Measurements from ENCODE around the gene ZNF160.

The ZNF160 gene

DNA sequence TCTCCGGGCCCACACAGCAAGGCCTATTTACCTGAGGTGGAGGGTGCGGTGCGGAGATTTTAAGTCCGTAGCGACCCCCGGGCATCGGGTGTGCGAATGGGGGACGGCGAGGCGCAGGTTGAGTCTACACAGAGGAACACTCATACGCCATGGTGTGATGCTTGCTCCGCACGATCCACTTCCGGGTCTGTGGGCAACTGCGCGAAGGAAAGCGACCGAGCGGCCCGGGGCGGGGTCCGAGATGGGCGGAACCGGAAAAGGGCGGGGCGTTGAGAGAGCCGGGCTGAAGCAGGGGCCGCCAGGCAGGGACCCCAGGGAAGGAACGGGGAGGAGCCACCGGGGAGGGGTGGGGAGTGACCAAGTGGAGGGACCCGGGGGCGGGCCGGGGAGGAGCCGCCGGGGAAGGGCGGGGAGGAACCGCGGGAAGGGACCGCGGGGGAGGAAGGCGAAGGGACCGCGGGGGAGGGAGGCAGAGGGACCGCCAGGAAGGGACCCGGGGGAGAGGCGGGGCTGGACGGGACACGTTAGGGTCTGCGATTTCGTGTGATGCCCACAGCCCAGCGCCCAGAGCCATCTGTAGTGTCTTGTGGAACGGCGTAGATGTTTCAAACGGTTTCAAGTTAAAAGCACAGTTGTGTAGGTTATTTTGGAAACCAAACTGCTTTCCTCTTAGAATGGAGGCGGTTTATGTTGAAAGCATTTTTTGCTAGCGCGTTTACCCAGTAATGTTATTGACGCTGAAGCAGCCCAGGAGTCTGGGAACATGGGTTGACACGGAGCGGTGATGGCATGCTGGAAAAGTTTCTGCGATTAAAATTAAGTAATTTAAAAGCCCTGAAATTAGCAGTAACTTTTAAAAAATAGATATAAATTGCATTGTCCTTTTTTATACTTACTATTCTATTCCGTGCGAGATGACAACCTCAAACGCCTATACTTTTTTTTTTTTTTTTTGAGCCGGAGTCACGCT, at the start of gene ZNF160:
Gene ZNF160 (minus strand): TSS at position 189 of the 970 bp plus-strand sequence. CDS start 17,146 bp downstream, outside the sequence.
- Histone ChIP-seq H3K36me3 (replicated peaks) (peaks cover 11% of the 10 kb centered on the region), H3K4me3 (ENCODE audit: low read depth, low read length) (peak within 1 kb of the TSS; percentile 93), H3K27ac (peak within 1 kb of the TSS; percentile 92), H3K27me3 (replicated peaks) (no peaks in the 10 kb centered on the region)
- in situ Hi-C loops (cut with HindIII; ENCODE audit: low pct_ligation_motif_present, low sequenced_read_pairs): no loop called here
- peak; percentile 95 for DNase-seq
- TF ChIP-seq CTCF (IDR thresholded peaks at IDR 0.05; ENCODE audit: low read depth, low read length, missing control alignments): no peak

DNA sequence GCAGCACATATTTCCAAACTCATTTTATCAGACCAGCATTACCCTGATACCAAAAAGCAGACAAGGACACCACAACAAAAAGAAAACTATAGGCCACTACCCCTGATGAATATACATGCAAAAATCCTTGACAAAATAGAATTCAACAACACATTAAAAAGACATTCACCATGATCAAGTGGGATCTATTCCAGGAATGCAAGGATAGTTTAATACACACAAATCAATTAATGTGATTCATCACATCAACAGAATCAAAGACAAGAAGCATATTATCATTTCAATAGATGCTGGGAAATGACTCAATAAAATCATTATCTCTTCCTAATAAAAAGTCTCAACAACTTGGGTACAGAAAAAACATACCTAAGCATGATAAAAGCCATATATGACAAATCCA, 44.4 kb upstream of the ZNF160 start:
- DNase-seq: no peak
- TF ChIP-seq CTCF (IDR thresholded peaks at IDR 0.05; ENCODE audit: low read depth, low read length, missing control alignments): no peak
- Histone ChIP-seq H3K4me3 (ENCODE audit: low read depth, low read length) (no peak overlapping the region), H3K27ac (no peak overlapping the region), H3K36me3 (replicated peaks) (peaks cover 67% of the 10 kb centered on the region), H3K27me3 (replicated peaks) (no peaks in the 10 kb centered on the region)
- in situ Hi-C loops (cut with HindIII; ENCODE audit: low pct_ligation_motif_present, low sequenced_read_pairs): no loop called here

DNA sequence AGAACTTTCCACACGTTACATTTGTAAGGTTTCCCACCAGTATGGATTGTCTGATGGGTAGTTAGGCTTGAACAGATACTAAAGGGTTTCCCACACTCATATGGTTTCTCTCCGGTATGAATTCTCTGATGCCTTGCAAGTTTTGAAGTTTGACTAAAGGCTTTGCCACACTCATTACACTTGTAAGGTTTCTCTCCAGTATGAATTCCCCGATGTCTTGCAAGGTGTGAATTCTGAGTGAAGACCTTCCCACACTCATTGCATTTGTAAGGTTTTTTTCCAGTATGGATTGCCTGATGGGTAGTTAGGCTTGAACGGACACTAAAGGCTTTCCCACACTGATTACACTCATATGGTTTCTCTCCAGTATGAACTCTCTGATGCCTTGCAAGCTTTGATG, 37.1 kb upstream of the ZNF160 start:
- no peak overlapping the region for H3K27ac ChIP-seq
- no peaks in the 10 kb centered on the region for H3K27me3 ChIP-seq (replicated peaks)
- no peak overlapping the region for H3K4me3 ChIP-seq (ENCODE audit: low read depth, low read length)
- DNase-seq: no peak
- in situ Hi-C loops (cut with HindIII; ENCODE audit: low pct_ligation_motif_present, low sequenced_read_pairs): no loop called here
- TF ChIP-seq CTCF (IDR thresholded peaks at IDR 0.05; ENCODE audit: low read depth, low read length, missing control alignments): no peak
- H3K36me3 ChIP-seq (replicated peaks): peaks cover 39% of the 10 kb centered on the region

GRCh38 chr19:53136432-53136831, 33.2 kb upstream of the ZNF160 start:
- in situ Hi-C loops (cut with HindIII; ENCODE audit: low pct_ligation_motif_present, low sequenced_read_pairs): no loop called here
- Histone ChIP-seq H3K4me3 (ENCODE audit: low read depth, low read length) (no peak overlapping the region), H3K27me3 (replicated peaks) (no peaks in the 10 kb centered on the region), H3K27ac (no peak overlapping the region), H3K36me3 (replicated peaks) (peaks cover 9% of the 10 kb centered on the region)
- DNase-seq: no peak
- no peak for TF ChIP-seq CTCF (IDR thresholded peaks at IDR 0.05; ENCODE audit: low read depth, low read length, missing control alignments)

GRCh38 chr19:53132141-53132991, 29.1 kb upstream of the ZNF160 start, which contains the start of gene ZNF415:
Gene ZNF415, minus strand, starts transcription at chr19:53132910. Its CDS starts 10,234 bp downstream, at chr19:53122676.
- in situ Hi-C loops (cut with HindIII; ENCODE audit: low pct_ligation_motif_present, low sequenced_read_pairs): no loop called here
- H3K27me3 ChIP-seq (replicated peaks): no peaks in the 10 kb centered on the region
- H3K36me3 ChIP-seq (replicated peaks): no peaks in the 10 kb centered on the region
- DNase-seq: peak; percentile 74
- H3K27ac ChIP-seq: no peak within 1 kb of the TSS
- peak within 1 kb of the TSS; percentile 52 for H3K4me3 ChIP-seq (ENCODE audit: low read depth, low read length)
- no peak for TF ChIP-seq CTCF (IDR thresholded peaks at IDR 0.05; ENCODE audit: low read depth, low read length, missing control alignments)
